ENCODE results near the gene SHISA8.

Gene SHISA8

DNA sequence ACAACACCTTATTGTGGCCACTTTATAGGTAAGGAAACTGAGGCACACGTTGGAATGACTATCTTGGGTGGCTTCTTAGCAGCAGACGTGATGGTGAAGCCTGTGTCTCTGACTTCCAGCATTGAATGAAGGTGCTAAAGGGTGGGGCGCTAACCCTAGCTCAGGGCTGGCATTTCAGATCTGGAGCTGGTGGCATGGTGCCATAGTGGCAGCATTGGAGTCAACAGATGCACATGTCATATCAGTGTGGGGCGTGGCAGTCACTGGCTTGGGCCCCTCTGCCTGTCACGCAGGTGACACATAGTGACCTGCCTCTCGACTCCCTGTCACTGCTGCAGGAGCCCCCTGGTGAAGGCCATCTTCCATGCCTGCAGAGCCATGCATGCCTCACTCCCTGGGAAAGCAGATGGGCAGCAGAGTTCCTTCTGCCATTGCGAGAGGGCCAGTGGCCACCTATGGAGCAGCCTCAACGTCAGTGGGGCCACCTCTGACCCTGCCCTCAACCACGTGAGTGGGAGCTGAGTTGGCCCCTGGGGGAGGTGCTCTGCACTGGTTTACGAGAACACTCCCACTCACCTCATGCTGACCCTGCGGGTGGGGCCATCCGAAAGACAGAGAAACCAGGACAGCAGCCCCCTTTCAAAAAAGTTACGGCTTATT is 14.8 kb downstream of the SHISA8 start:
- Histone ChIP-seq H3K27me3 (ENCODE audit: low read length) (no peaks in the 10 kb centered on the region), H3K4me2 (ENCODE audit: low read depth, low read length, poor library complexity, severe bottlenecking) (no peak overlapping the region), H3K4me3 (ENCODE audit: insufficient read depth, low read length, poor library complexity, severe bottlenecking) (no peak overlapping the region), H3F3A (ENCODE audit: insufficient read depth) (no peaks in the 10 kb centered on the region), H3K9me3 (ENCODE audit: insufficient read depth, low read length) (no peaks in the 10 kb centered on the region), H3K9ac (ENCODE audit: low read length) (no peak overlapping the region), H3K27ac (ENCODE audit: low read depth, low read length) (no peak overlapping the region), H4K20me1 (ENCODE audit: low read depth, low read length) (no peaks in the 10 kb centered on the region), H3K9me2 (replicated peaks; ENCODE audit: insufficient read depth, low read length) (no peaks in the 10 kb centered on the region), H2AFZ (ENCODE audit: low read depth, low read length, severe bottlenecking) (no peak overlapping the region), H3K36me3 (ENCODE audit: low read length) (peaks cover 6% of the 10 kb centered on the region), H3K79me2 (ENCODE audit: insufficient read depth, low read length) (no peaks in the 10 kb centered on the region)
- TF ChIP-seq CTCF (IDR thresholded peaks at IDR 0.05; ENCODE audit: insufficient read depth, low read length, poor library complexity, severe bottlenecking) (no peak), EZH2phosphoT487 (conservative IDR thresholded peaks at IDR 0.05; ENCODE audit: low read length) (no peak)

- Histone ChIP-seq H3K4me2 (ENCODE audit: low read depth, low read length, poor library complexity, severe bottlenecking) (no peak overlapping the region), H3F3A (ENCODE audit: insufficient read depth) (no peaks in the 10 kb centered on the region), H4K20me1 (ENCODE audit: low read depth, low read length) (no peaks in the 10 kb centered on the region), H3K9me2 (replicated peaks; ENCODE audit: insufficient read depth, low read length) (no peaks in the 10 kb centered on the region), H3K36me3 (ENCODE audit: low read length) (peaks cover 5% of the 10 kb centered on the region), H3K4me3 (ENCODE audit: insufficient read depth, low read length, poor library complexity, severe bottlenecking) (no peak overlapping the region), H3K9me3 (ENCODE audit: insufficient read depth, low read length) (no peaks in the 10 kb centered on the region), H3K79me2 (ENCODE audit: insufficient read depth, low read length) (no peaks in the 10 kb centered on the region), H2AFZ (ENCODE audit: low read depth, low read length, severe bottlenecking) (no peak overlapping the region), H3K27ac (ENCODE audit: low read depth, low read length) (no peak overlapping the region), H3K9ac (ENCODE audit: low read length) (no peak overlapping the region), H3K27me3 (ENCODE audit: low read length) (no peaks in the 10 kb centered on the region)
- TF ChIP-seq EZH2phosphoT487 (conservative IDR thresholded peaks at IDR 0.05; ENCODE audit: low read length): no peak
- no peak for TF ChIP-seq CTCF (IDR thresholded peaks at IDR 0.05; ENCODE audit: insufficient read depth, low read length, poor library complexity, severe bottlenecking)
Observed at GRCh38 chr22:41899110-41899509, 15.8 kb downstream of the SHISA8 start.

- Histone ChIP-seq H3K79me2 (ENCODE audit: insufficient read depth, low read length) (no peaks in the 10 kb centered on the region), H3K9me3 (ENCODE audit: insufficient read depth, low read length) (no peaks in the 10 kb centered on the region), H3K9ac (ENCODE audit: low read length) (no peak overlapping the region), H2AFZ (ENCODE audit: low read depth, low read length, severe bottlenecking) (no peak overlapping the region), H3K4me3 (ENCODE audit: insufficient read depth, low read length, poor library complexity, severe bottlenecking) (no peak overlapping the region), H4K20me1 (ENCODE audit: low read depth, low read length) (no peaks in the 10 kb centered on the region), H3F3A (ENCODE audit: insufficient read depth) (no peaks in the 10 kb centered on the region), H3K27me3 (ENCODE audit: low read length) (no peaks in the 10 kb centered on the region), H3K27ac (ENCODE audit: low read depth, low read length) (no peak overlapping the region), H3K9me2 (replicated peaks; ENCODE audit: insufficient read depth, low read length) (no peaks in the 10 kb centered on the region), H3K4me2 (ENCODE audit: low read depth, low read length, poor library complexity, severe bottlenecking) (no peak overlapping the region), H3K36me3 (ENCODE audit: low read length) (peaks cover 3% of the 10 kb centered on the region; the same call in 1 of the 2 replicates)
- no peak for TF ChIP-seq CTCF (IDR thresholded peaks at IDR 0.05; ENCODE audit: insufficient read depth, low read length, poor library complexity, severe bottlenecking)
- no peak for TF ChIP-seq EZH2phosphoT487 (conservative IDR thresholded peaks at IDR 0.05; ENCODE audit: low read length)
Observed at GRCh38 chr22:41898645-41899044, 16.2 kb downstream of the SHISA8 start.

Data from SU-DHL-6 (cell line).